Measurements from ENCODE around the gene SLC39A13. TPM values are rescaled to one million over a fixed set of nuclear protein-coding genes. Genes with fewer than 3 reads are reported as not detected.

SLC39A13 gene
- total and polyA plus RNA-seq, 8 donors: 29.6 to 66.1 (median 36.6) TPM

GRCh38 chr11:47376525-47377371 is 31.6 kb upstream of the SLC39A13 start:
- Histone ChIP-seq H3K4me1 (peaks cover 0 to 43% of the 10 kb centered on the region in 2 donors), H3K9me3 (no peaks in the 10 kb centered on the region), H3K27ac (peak overlapping the region; percentile 65 to 93), H3K4me3 (peak overlapping the region; percentile 16 to 67), H3K27me3 (no peaks in the 10 kb centered on the region), H3K36me3 (peaks cover 0 to 44% of the 10 kb centered on the region in 2 donors)
- intact Hi-C loops (cut with DNase I): loop anchor here in 1 of 2 donors (10.0 kb wide), 1 partner anchor 78 kb away; no protein-coding TSS in a partner anchor
- DNase-seq: peak in 2 of 4 donors; percentile 84 to 94
- ATAC-seq: peak; percentile 71
- no peak for TF ChIP-seq CTCF (IDR thresholded peaks at IDR 0.05)

- ATAC-seq (peak; percentile 21), DNase-seq (peak in 2 of 4 donors; percentile 55 to 79)
- Histone ChIP-seq H3K4me3 (peak overlapping the region; percentile 16 to 67), H3K36me3 (peaks cover 0 to 41% of the 10 kb centered on the region in 2 donors), H3K4me1 (peaks cover 0 to 39% of the 10 kb centered on the region in 2 donors), H3K27me3 (no peaks in the 10 kb centered on the region), H3K27ac (peak overlapping the region; percentile 65 to 93), H3K9me3 (no peaks in the 10 kb centered on the region)
- intact Hi-C loops (cut with DNase I): loop anchor here in 1 of 2 donors (10.0 kb wide), 1 partner anchor 77 kb away; no protein-coding TSS in a partner anchor
- no peak for TF ChIP-seq CTCF (IDR thresholded peaks at IDR 0.05)
Measured at GRCh38 chr11:47377571-47378009, 30.8 kb upstream of the SLC39A13 start.

GRCh38 chr11:47378010-47378835 is 30.2 kb upstream of the SLC39A13 start, which contains the start of gene SPI1:
Gene SPI1 (minus strand): TSS chr11:47378547. CDS start chr11:47378353, 194 bp downstream.
- DNase-seq: peak in 2 of 4 donors; percentile 90 to 91

GRCh38 chr11:47378836-47379170 is 29.6 kb upstream of the SLC39A13 start:
- ATAC-seq: no peak
- peaks cover 0 to 39% of the 10 kb centered on the region in 2 donors for H3K4me1 ChIP-seq
- no peaks in the 10 kb centered on the region for H3K27me3 ChIP-seq
- peak overlapping the region in 1 of 2 donors; percentile 67 for H3K4me3 ChIP-seq
- H3K27ac ChIP-seq: peak overlapping the region; percentile 65 to 93
- no peaks in the 10 kb centered on the region for H3K9me3 ChIP-seq
- no peak for TF ChIP-seq CTCF (IDR thresholded peaks at IDR 0.05)
- peaks cover 0 to 29% of the 10 kb centered on the region in 2 donors for H3K36me3 ChIP-seq
- intact Hi-C loops (cut with DNase I): loop anchor here in 1 of 2 donors (10.0 kb wide), 1 partner anchor 76 kb away; no protein-coding TSS in a partner anchor
- no peak for DNase-seq

More at GRCh38 chr11:47378010-47378835, 30.2 kb upstream of the SLC39A13 start, which contains the start of gene SPI1:
- no peaks in the 10 kb centered on the region for H3K27me3 ChIP-seq
- TF ChIP-seq CTCF (IDR thresholded peaks at IDR 0.05): no peak
- H3K36me3 ChIP-seq: peaks cover 0 to 35% of the 10 kb centered on the region in 2 donors
- intact Hi-C loops (cut with DNase I): loop anchor here in 1 of 2 donors (10.0 kb wide), 1 partner anchor 77 kb away; no protein-coding TSS in a partner anchor
- H3K9me3 ChIP-seq: no peaks in the 10 kb centered on the region
- peak within 1 kb of the TSS; percentile 16 to 67 for H3K4me3 ChIP-seq
- peak; percentile 54 for ATAC-seq
- H3K27ac ChIP-seq: peak within 1 kb of the TSS; percentile 65 to 93
- peaks cover 0 to 39% of the 10 kb centered on the region in 2 donors for H3K4me1 ChIP-seq

Data from left lung (tissue), 10 donors.